NCI-H1930 (cell line): Measurements from ENCODE around the gene STAP1.

Source experiments
- DNase-seq, 2 experiments: peaks; one replicate each; lab custom pipeline; 2025; lab: John Stamatoyannopoulos, UW

Gene STAP1

GRCh38 chr4:67555447-67555846, 3.1 kb upstream of the STAP1 start:
- DNase-seq = no peak

- no peak for DNase-seq
These were observed 2.1 kb upstream of the STAP1 start for GRCh38 chr4:67556436-67556835.

GRCh38 chr4:67565284-67565683, 6.8 kb downstream of the STAP1 start:
- no peak for DNase-seq

- no peak for DNase-seq
These were observed 7.8 kb downstream of the STAP1 start for GRCh38 chr4:67566335-67566734.

- no peak for DNase-seq
These were observed 10.3 kb downstream of the STAP1 start for GRCh38 chr4:67568820-67569219.

GRCh38 chr4:67570537-67570936, 12.0 kb downstream of the STAP1 start:
- DNase-seq = no peak

GRCh38 chr4:67571975-67572374, 13.4 kb downstream of the STAP1 start:
- no peak for DNase-seq

- DNase-seq = no peak
These were observed 14.7 kb downstream of the STAP1 start for GRCh38 chr4:67573193-67573592.

GRCh38 chr4:67575232-67576058, 16.9 kb downstream of the STAP1 start:
- DNase-seq = no peak

- DNase-seq = no peak
These were observed 17.5 kb downstream of the STAP1 start for GRCh38 chr4:67576059-67576466.

GRCh38 chr4:67576538-67576937, 18.0 kb downstream of the STAP1 start:
- DNase-seq = no peak

GRCh38 chr4:67580577-67580976, 22.1 kb downstream of the STAP1 start:
- no peak for DNase-seq

GRCh38 chr4:67581208-67581857, 22.8 kb downstream of the STAP1 start:
- no peak for DNase-seq

GRCh38 chr4:67581913-67582312, 23.4 kb downstream of the STAP1 start:
- no peak for DNase-seq

- DNase-seq = no peak
These were observed 26.0 kb downstream of the STAP1 start for GRCh38 chr4:67584496-67584895.

GRCh38 chr4:67587156-67587555, 28.6 kb downstream of the STAP1 start:
- no peak for DNase-seq

GRCh38 chr4:67593741-67594175, 35.2 kb downstream of the STAP1 start:
- DNase-seq = no peak

- no peak for DNase-seq
These were observed 44.9 kb downstream of the STAP1 start for GRCh38 chr4:67603310-67604028.

- no peak for DNase-seq
These were observed 45.5 kb downstream of the STAP1 start for GRCh38 chr4:67604029-67604381.

- no peak for DNase-seq
These were observed 46.2 kb downstream of the STAP1 start for GRCh38 chr4:67604749-67605148.

GRCh38 chr4:67608027-67608426, 49.5 kb downstream of the STAP1 start:
- DNase-seq = no peak

GRCh38 chr4:67614186-67614585, 55.7 kb downstream of the STAP1 start:
- DNase-seq = no peak

GRCh38 chr4:67615119-67615518, 56.6 kb downstream of the STAP1 start:
- no peak for DNase-seq
